GM23338 (cell line): ENCODE measurements around the gene TIMM29. TPM values are rescaled to one million over a fixed set of nuclear protein-coding genes. Genes with fewer than 3 reads are reported as not detected.

Experiments
- ATAC-seq: fragments of 200-7000 bp; cut with Tn5 transposase; 3 replicates; pipeline ENCODE4 v1.9.1; 2020
- DNase-seq: peaks from one replicate; pipeline ENCODE4 v3.0.0-alpha.2; 2015; ENCODE audit warnings: low spot score
- H2AFZ ChIP-seq: fragments of 200-600 bp; sonication (generic); 2 replicates; pipeline ENCODE4 v1.8.0; 2016; ENCODE audit warnings: antibody characterized with exemption, mild to moderate bottlenecking, moderate library complexity
- H3F3A ChIP-seq: fragments of 200-600 bp; sonication (generic); replicated peaks from 2 replicates; pipeline ENCODE4 v1.8.0; 2017; ENCODE audit warnings: antibody characterized with exemption, mixed run types, low read depth
- H3K27ac ChIP-seq: fragments of 200-600 bp; sonication (generic); 2 replicates; pipeline ENCODE4 v1.6.1; 2016; ENCODE audit warnings: low read depth
- H3K27me3 ChIP-seq: fragments of 200-600 bp; sonication (generic); 2 replicates; pipeline ENCODE4 v1.8.0; 2016; ENCODE audit warnings: mild to moderate bottlenecking, mixed run types, moderate library complexity; ENCODE audit not compliant: insufficient read depth
- H3K36me3 ChIP-seq: fragments of 200-600 bp; sonication (generic); 2 replicates; pipeline ENCODE4 v1.8.0; 2016; ENCODE audit warnings: mild to moderate bottlenecking; ENCODE audit not compliant: insufficient read depth
- H3K4me1 ChIP-seq: fragments of 200-600 bp; sonication (generic); 2 replicates; pipeline ENCODE4 v1.8.0; 2016; ENCODE audit warnings: mild to moderate bottlenecking, moderate library complexity; ENCODE audit not compliant: insufficient read depth
- H3K4me2 ChIP-seq: fragments of 200-600 bp; sonication (generic); 2 replicates; pipeline ENCODE4 v1.7.1; 2017; ENCODE audit warnings: mixed run types
- H3K4me3 ChIP-seq: fragments of 200-600 bp; sonication (generic); 2 replicates; pipeline ENCODE4 v1.6.1; 2016; ENCODE audit warnings: mixed run types
- H3K79me2 ChIP-seq: fragments of 200-600 bp; sonication (generic); replicated peaks from 2 replicates; pipeline ENCODE4 v1.8.0; 2017; ENCODE audit warnings: mild to moderate bottlenecking; ENCODE audit not compliant: insufficient read depth
- H3K9me2 ChIP-seq: fragments of 200-600 bp; sonication (generic); 2 replicates; pipeline ENCODE4 v1.8.0; 2017; ENCODE audit not compliant: insufficient read depth
- H4K20me1 ChIP-seq: fragments of 200-600 bp; sonication (generic); replicated peaks from 2 replicates; pipeline ENCODE4 v1.8.0; 2017; ENCODE audit warnings: mild to moderate bottlenecking; ENCODE audit not compliant: insufficient read depth
- H3K27ac Mint-ChIP-seq: 2 replicates; pipeline ENCODE4 v1.8.0; 2020; ENCODE audit warnings: inconsistent platforms, mild to moderate bottlenecking, moderate library complexity, mixed read lengths
- H3K27me3 Mint-ChIP-seq: 3 replicates; pipeline ENCODE4 v1.8.0; 2022; ENCODE audit warnings: low read depth, mild to moderate bottlenecking, moderate library complexity, mixed read lengths, inconsistent platforms; ENCODE audit not compliant: insufficient read depth, poor library complexity
- H3K36me3 Mint-ChIP-seq: 3 replicates; pipeline ENCODE4 v1.8.0; 2021; ENCODE audit warnings: low read depth, mild to moderate bottlenecking, inconsistent platforms, moderate library complexity, mixed read lengths
- H3K4me1 Mint-ChIP-seq: 3 replicates; pipeline ENCODE4 v1.8.0; 2020; ENCODE audit warnings: mild to moderate bottlenecking, inconsistent platforms, mixed read lengths
- H3K4me3 Mint-ChIP-seq: 3 replicates; pipeline ENCODE4 v1.8.0; 2021; ENCODE audit warnings: moderate library complexity, mild to moderate bottlenecking, inconsistent platforms, mixed read lengths
- H3K9me3 Mint-ChIP-seq: 3 replicates; pipeline ENCODE4 v1.8.0; 2020; ENCODE audit warnings: moderate library complexity, mild to moderate bottlenecking, inconsistent platforms, mixed read lengths
- CREB1 ChIP-seq: fragments of 250-450 bp; sonication (Bioruptor Pico); IDR thresholded peaks from 2 replicates; pipeline ENCODE4 v1.5.0; 2020; ENCODE audit warnings: low read depth, mild to moderate bottlenecking, moderate library complexity
- polyA plus RNA-seq: library from polyadenylated mRNA; unstranded; fragments of >200 nt; fragmentation: Nextera tagmentation; extraction: Ambion mirVana; gene quantifications from 2 replicates; pipeline ENCODE4 v1.2.1, GENCODE V29; 2016
- total RNA-seq: library from RNA; depleted of rRNA; stranded (reverse); fragments of >200 nt; shearing (Covaris generic); gene quantifications from 2 replicates; pipeline ENCODE4 v1.2.3, GENCODE V29; 2014
- TF ChIP-seq, protein P1 (sequence below): fragments of 250-450 bp; sonication (Bioruptor Pico); IDR thresholded peaks from 2 replicates; pipeline ENCODE4 v1.5.0; 2020; ENCODE audit warnings: mild to moderate bottlenecking, moderate library complexity
- TF ChIP-seq, protein P2 (sequence below): IDR thresholded peaks from 2 replicates; pipeline ENCODE4 v1.6.1; 2016; ENCODE audit warnings: antibody characterized with exemption
- TF ChIP-seq, protein P3 (sequence below), 2 experiments: fragments of 200-600 bp in 1 of 2; sonication (generic) in 1 of 2; conservative IDR thresholded peaks; 2 replicates each; pipeline versions ENCODE4 v1.5.1 to v1.6.1; 2016 to 2017; ENCODE audit warnings: antibody characterized with exemption in 2 of 2, low read depth in 2 of 2, mild to moderate bottlenecking in 2 of 2, moderate library complexity in 1 of 2

Gene TIMM29
- total and polyA plus RNA-seq, 2 experiments from 2014 or later, result 24.1 to 60.7 TPM

DNA sequence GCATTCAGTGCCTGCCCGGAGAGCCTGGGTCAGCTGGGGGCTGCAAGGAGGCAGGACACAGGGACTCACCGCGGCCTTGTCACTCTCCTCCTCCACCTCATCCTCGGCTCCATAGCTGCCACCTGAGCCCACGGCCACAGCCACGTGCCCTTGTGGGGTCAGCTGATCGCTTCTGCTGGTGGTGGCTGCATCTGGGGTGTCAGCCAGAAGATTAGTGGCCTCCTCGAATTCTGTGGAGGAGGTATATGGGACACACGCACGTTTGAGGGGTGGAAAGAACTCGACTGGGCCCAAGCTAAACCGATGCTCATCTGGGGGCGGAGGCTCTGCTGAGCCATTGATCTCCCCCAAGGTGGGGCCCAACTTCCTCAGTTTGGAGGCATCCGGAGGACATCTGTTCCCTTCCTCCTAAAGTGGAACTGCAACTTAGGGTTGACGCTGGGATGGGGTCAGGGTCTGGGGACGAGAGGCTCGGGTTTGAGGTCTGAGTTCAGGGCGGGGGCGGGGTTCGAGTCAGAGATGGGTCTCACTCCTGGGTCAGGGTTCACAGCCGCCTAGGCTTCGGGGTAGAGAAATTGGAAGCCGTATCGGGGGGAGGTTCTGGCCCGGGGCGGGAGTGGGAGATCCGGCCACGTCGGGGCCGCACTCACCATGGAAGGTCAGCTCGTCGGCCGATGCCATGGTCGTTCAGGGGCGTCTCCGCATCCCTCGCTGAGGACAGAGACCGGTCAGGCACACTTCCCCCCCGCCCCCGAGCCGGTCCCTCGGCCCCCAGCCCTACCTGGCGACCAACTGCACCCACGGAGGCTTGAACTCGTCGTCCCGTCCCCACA, 665 bp upstream of the TIMM29 start:
- H3K4me2 ChIP-seq, result peak overlapping the region; percentile 92
- peaks cover 7% of the 10 kb centered on the region for H3K4me1 ChIP-seq
- Mint-ChIP-seq H3K27ac (no peak overlapping the region), H3K4me1 (peaks cover 7% of the 10 kb centered on the region; the same call in 2 of the 3 replicates), H3K27me3 (peaks cover 21% of the 10 kb centered on the region), H3K9me3 (no peaks in the 10 kb centered on the region; the same call in 2 of the 3 replicates), H3K4me3 (peak overlapping the region; percentile 88), H3K36me3 (peaks cover 33% of the 10 kb centered on the region)
- peak; percentile 22 for ATAC-seq
- no peaks in the 10 kb centered on the region for H3K27me3 ChIP-seq
- H3K27ac ChIP-seq, result no peak overlapping the region
- no peak overlapping the region for H2AFZ ChIP-seq
- H3F3A ChIP-seq, result peaks cover 13% of the 10 kb centered on the region
- H4K20me1 ChIP-seq, result peaks cover 9% of the 10 kb centered on the region
- no peak for DNase-seq
- peaks cover 35% of the 10 kb centered on the region for H3K79me2 ChIP-seq
- peak overlapping the region; percentile 80 for H3K4me3 ChIP-seq
- H3K9me2 ChIP-seq, result no peaks in the 10 kb centered on the region
- H3K36me3 ChIP-seq, result no peaks in the 10 kb centered on the region; the same call in none of the 2 replicates
- no peak for TF ChIP-seq CREB1 (CRISPR knock-in tag)
- TF ChIP-seq, protein P1, sequence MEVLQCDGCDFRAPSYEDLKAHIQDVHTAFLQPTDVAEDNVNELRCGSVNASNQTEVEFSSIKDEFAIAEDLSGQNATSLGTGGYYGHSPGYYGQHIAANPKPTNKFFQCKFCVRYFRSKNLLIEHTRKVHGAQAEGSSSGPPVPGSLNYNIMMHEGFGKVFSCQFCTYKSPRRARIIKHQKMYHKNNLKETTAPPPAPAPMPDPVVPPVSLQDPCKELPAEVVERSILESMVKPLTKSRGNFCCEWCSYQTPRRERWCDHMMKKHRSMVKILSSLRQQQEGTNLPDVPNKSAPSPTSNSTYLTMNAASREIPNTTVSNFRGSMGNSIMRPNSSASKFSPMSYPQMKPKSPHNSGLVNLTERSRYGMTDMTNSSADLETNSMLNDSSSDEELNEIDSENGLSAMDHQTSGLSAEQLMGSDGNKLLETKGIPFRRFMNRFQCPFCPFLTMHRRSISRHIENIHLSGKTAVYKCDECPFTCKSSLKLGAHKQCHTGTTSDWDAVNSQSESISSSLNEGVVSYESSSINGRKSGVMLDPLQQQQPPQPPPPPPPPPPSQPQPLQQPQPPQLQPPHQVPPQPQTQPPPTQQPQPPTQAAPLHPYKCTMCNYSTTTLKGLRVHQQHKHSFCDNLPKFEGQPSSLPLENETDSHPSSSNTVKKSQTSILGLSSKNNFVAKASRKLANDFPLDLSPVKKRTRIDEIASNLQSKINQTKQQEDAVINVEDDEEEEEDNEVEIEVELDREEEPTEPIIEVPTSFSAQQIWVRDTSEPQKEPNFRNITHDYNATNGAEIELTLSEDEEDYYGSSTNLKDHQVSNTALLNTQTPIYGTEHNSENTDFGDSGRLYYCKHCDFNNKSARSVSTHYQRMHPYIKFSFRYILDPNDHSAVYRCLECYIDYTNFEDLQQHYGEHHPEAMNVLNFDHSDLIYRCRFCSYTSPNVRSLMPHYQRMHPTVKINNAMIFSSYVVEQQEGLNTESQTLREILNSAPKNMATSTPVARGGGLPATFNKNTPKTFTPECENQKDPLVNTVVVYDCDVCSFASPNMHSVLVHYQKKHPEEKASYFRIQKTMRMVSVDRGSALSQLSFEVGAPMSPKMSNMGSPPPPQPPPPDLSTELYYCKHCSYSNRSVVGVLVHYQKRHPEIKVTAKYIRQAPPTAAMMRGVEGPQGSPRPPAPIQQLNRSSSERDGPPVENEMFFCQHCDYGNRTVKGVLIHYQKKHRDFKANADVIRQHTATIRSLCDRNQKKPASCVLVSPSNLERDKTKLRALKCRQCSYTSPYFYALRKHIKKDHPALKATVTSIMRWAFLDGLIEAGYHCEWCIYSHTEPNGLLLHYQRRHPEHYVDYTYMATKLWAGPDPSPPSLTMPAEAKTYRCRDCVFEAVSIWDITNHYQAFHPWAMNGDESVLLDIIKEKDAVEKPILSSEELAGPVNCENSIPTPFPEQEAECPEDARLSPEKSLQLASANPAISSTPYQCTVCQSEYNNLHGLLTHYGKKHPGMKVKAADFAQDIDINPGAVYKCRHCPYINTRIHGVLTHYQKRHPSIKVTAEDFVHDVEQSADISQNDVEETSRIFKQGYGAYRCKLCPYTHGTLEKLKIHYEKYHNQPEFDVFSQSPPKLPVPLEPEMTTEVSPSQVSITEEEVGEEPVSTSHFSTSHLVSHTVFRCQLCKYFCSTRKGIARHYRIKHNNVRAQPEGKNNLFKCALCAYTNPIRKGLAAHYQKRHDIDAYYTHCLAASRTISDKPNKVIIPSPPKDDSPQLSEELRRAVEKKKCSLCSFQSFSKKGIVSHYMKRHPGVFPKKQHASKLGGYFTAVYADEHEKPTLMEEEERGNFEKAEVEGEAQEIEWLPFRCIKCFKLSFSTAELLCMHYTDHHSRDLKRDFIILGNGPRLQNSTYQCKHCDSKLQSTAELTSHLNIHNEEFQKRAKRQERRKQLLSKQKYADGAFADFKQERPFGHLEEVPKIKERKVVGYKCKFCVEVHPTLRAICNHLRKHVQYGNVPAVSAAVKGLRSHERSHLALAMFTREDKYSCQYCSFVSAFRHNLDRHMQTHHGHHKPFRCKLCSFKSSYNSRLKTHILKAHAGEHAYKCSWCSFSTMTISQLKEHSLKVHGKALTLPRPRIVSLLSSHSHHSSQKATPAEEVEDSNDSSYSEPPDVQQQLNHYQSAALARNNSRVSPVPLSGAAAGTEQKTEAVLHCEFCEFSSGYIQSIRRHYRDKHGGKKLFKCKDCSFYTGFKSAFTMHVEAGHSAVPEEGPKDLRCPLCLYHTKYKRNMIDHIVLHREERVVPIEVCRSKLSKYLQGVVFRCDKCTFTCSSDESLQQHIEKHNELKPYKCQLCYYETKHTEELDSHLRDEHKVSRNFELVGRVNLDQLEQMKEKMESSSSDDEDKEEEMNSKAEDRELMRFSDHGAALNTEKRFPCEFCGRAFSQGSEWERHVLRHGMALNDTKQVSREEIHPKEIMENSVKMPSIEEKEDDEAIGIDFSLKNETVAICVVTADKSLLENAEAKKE (CRISPR knock-in tag), result no peak
- TF ChIP-seq, protein P2, sequence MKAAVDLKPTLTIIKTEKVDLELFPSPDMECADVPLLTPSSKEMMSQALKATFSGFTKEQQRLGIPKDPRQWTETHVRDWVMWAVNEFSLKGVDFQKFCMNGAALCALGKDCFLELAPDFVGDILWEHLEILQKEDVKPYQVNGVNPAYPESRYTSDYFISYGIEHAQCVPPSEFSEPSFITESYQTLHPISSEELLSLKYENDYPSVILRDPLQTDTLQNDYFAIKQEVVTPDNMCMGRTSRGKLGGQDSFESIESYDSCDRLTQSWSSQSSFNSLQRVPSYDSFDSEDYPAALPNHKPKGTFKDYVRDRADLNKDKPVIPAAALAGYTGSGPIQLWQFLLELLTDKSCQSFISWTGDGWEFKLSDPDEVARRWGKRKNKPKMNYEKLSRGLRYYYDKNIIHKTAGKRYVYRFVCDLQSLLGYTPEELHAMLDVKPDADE, result no peak
- TF ChIP-seq, protein P3, sequence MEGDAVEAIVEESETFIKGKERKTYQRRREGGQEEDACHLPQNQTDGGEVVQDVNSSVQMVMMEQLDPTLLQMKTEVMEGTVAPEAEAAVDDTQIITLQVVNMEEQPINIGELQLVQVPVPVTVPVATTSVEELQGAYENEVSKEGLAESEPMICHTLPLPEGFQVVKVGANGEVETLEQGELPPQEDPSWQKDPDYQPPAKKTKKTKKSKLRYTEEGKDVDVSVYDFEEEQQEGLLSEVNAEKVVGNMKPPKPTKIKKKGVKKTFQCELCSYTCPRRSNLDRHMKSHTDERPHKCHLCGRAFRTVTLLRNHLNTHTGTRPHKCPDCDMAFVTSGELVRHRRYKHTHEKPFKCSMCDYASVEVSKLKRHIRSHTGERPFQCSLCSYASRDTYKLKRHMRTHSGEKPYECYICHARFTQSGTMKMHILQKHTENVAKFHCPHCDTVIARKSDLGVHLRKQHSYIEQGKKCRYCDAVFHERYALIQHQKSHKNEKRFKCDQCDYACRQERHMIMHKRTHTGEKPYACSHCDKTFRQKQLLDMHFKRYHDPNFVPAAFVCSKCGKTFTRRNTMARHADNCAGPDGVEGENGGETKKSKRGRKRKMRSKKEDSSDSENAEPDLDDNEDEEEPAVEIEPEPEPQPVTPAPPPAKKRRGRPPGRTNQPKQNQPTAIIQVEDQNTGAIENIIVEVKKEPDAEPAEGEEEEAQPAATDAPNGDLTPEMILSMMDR (conservative IDR thresholded peaks at IDR 0.05; ENCODE audit: low read depth in 2 of 2), result no peak
